T47D (cell line): ENCODE results near the gene KNOP1.

Experiments used
- DNase-seq, 2 experiments: peaks; one replicate each; pipeline versions ENCODE4 v3.0.0 to v3.0.0-alpha.2; 2011 to 2012; ENCODE audit warnings: low read depth in 1 of 2, low spot score in 1 of 2
- JUND ChIP-seq: IDR thresholded peaks from 2 replicates; pipeline ENCODE4 v1.6.1; 2012; ENCODE audit warnings: low read depth
- in situ Hi-C: cut with HindIII; loops from 2 replicates; pipeline ENCODE4 v1.10.0; 2016; ENCODE audit warnings: low sequenced_read_pairs, low pct_unique_long_range_greater_than_20kb

KNOP1 gene

DNA sequence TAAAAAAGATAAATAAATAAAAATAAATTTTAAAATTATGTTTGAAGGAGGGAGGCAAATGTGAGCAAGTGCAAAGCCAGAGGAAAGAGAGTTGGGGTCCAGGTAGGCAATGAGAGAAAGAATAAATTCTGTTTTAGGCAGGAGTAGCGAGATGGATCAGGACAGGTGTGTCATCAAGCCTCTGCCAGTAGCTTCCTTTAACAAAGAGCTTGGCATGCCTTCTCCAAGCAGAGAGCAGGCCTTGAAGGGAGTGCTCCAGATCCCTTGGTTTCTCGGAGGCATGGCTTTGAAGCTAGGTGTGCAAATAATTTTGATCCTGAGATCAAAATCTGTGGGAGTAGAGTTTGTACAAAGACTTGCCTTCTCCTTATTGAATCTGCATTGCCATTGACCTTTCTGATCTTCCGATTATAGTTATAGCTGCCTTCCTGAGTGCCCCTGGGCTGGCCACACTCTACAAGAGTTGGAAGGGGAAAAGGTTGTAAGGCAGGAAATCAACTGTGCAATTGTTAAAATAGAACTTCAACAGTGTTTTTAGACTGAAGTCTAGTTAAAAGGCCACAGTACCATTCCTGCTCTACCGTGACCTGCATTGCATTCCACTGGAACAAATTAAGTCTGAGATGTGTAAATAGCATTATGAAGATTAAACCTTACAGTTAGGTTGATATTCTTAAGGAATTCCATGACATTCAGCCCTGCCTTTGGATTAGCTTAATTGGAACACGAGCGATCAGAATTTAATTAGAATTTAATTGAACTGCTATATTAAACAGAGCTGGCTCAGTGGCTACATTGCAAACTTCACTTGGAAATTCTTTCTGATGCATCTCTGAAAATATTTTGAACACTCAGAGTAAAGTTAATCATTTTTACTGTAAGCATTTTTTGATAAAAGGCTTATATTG lies 33.7 kb upstream of the KNOP1 start:
- DNase-seq: peak in 1 of 2 experiments; percentile 21
- in situ Hi-C loops: no loop called here
- TF ChIP-seq JUND: no peak

DNA sequence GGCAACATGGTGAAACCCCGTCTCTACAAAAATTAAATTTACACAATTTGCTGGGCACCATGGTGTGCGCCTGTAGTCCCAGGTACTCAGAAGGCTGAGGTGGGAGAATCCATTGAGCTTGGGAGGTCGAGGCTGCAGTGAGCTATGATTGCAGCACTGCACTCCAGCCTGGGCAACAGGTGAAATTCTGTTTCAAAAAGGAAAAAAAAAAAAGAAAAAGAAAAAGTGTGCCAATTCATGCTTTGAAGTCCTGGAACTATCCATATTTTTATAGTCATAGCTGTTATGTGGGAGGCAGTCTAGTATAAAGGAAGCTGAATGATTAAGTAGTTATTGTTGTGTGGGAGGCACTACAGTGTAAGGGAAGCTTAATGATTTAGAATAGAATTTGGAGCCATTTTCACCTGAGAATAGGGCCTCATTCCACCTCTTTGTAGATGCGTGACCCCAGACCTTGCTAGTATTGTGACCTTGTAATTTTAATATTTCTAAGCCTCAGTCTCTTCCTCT lies 31.6 kb upstream of the KNOP1 start:
- in situ Hi-C loops: no loop called here
- TF ChIP-seq JUND: no peak
- DNase-seq: no peak

DNA sequence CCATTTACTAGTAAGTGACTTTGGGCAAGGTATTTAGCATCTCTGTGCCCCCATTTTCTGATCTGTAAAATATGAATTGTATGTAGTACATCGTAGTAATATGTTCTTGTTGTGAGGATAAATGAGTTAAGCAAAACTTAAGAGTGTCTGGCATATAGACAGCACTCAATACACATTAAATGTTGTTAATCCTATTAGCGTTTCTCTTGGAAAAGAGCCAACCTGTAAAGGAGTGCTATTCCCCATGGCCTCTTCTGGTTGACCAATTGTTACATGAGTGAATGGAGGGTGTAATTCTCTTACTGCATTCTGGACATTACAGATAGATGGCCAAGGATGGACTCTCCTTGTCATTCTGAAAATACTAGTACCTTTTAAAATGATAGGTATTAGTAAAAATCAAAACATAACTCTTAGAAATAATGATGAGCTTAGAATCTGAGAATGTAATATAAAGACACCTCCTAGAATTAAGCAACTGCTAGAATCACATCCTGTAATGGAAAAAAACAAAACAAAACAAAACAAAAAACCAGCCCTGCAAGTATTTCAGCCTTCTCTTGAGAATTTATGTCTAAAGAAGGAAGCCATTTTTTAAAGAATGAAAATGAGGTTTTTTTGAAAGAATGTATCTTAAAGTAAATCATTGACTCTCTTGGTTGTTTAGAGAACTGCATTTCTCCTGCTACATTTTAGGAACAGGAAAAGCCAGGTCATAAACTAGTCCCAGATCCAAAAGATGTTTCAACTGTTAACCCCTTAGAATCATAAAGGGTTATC lies 30.6 kb upstream of the KNOP1 start:
- no peak for TF ChIP-seq JUND
- in situ Hi-C loops: no loop called here
- DNase-seq: peak in 1 of 2 experiments; percentile 17

DNA sequence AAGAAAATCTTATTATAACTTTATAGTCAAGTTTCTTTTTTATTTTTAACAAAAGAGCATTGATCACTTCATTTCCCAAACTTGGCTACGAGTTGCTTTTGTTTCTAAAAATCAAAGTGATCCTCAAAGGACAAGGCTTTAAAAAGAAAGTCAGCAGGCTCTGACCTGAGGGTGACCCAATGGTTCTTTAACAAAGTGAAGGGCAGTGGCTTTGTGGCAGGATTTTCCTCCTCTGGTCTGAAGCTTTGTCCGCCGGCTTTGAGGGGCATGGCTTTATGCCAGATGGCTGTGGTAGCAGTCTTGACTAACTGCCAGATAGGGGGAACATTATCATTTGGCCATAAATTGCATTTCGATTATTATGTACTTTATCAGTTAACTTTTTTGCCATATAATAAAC lies 28.5 kb upstream of the KNOP1 start:
- in situ Hi-C loops: no loop called here
- no peak for DNase-seq
- no peak for TF ChIP-seq JUND

DNA sequence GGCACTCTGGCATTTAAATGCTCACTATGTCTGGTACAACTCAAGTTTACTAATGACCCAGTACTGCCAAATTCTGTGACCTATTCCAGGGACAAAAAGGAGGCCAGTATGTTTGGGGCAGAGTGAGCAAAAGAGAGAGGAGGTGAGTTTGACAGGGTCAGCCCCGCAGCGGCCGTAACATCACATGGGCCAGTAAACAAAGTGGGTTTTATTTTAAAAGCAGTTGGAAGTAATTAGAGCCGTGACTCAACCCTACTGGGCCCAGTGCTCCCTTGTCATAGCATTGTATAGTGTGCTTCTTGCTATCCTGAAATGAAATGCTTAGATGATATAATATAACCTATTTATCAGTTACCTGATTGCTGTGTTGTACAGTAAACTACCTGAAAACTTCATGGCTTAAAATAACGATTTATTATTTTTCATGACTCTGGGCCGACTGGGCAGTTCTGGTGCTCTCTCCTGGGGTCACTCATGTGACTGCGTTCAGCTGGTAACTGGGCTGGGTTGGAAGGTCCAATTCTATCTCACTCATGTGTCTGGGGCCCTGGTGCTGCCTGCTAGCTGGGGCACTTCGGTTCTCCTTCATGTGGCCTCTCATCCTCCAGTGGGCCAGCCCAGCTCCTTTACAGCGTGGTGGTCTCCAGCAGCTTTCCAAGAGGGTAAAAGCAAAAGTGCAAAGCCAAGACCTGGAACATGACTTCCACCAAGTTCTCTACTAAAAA lies 27.4 kb upstream of the KNOP1 start:
- TF ChIP-seq JUND: no peak
- in situ Hi-C loops: no loop called here

DNA sequence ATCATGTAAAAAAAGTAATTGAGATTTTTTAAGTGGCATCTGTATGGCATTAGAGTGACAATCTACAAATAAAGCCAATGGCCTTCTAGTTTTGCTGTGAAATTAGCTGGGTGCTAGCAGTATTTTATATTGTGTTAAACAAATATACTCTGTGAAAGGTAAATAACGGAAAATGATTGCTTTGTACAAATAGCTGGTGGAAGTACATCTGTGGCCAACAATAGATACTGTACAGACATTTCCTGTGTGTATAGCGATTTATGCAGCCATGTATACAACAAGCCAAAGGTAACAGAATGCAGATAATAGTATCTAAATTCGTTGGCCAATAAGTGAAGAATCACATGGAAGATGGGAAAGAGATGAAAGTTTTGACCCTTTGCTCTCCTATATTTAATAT lies 26.6 kb upstream of the KNOP1 start:
- no peak for TF ChIP-seq JUND
- DNase-seq: no peak
- in situ Hi-C loops: no loop called here

More for the DNA sequence above, 27.4 kb upstream of the KNOP1 start:
- DNase-seq: no peak

DNA sequence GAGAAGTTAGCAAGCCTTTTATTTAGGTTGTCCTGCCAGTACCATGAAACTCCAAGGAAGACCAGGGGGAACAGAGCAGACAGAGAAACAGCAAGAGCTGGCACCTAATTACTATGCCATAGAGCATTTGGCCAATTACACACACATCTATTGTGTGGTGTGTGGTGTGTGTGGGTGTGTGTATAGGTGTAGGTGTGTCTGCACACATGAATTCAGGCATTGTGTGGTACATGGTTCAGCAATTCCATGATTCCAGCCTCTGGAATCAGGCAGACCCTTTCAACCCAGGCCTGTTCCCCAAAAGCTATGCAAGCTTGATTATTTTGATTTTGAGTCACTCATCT lies 25.8 kb upstream of the KNOP1 start:
- no peak for DNase-seq
- in situ Hi-C loops: no loop called here
- no peak for TF ChIP-seq JUND

DNA sequence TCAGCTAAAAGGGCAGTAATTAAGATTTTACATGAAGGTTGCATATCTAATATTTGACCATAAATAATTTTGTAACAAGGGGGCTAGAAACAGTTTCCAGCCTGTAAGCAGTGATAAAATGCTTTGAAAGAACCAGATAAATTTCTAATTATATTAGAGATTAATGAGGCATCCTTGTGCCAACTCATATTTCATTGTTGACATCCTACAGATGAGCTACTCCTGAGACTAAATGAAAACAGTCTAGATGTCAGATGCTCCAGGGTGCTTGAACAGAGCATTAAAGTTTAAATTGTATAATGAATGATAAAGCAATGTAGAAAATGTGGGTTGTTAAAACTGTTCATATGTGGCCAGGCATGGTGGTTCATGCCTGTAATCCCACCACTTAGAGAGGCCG lies 23.3 kb upstream of the KNOP1 start:
- in situ Hi-C loops: no loop called here
- no peak for DNase-seq
- no peak for TF ChIP-seq JUND

DNA sequence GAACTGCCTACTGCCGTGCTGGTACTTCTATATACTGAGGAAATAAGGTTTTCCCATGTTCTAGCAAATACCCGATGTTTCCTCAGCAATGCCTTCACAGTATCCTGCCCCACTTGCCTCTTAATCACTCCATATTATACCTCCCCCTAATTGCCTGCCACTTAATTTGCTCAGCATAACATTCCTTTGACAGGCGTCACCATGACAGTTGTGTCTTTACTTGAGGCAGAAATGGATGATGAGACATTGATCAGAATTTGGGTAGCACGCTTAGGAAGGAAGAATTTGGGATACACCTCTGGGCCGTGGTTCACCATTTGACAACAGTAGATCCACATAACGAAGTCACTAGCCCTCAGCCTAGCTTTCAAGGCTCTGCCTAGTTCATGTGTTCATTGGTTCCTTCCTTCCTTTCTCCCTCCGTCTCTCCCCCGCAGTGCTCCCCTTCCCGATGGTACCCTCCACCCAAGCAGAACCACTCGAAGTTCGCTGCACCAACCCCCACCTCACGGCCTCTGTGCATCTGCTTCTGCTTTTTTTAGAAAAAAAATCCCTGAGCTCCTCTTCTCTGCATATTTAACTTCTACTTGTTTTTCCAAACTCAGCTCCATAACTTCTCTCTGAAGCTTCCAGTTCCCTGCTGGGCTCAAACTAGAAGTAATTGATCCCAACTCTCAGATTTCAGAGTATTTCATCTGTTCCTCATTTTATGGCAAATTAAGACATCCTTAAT lies 19.4 kb upstream of the KNOP1 start:
- TF ChIP-seq JUND: no peak
- in situ Hi-C loops: no loop called here
- no peak for DNase-seq

DNA sequence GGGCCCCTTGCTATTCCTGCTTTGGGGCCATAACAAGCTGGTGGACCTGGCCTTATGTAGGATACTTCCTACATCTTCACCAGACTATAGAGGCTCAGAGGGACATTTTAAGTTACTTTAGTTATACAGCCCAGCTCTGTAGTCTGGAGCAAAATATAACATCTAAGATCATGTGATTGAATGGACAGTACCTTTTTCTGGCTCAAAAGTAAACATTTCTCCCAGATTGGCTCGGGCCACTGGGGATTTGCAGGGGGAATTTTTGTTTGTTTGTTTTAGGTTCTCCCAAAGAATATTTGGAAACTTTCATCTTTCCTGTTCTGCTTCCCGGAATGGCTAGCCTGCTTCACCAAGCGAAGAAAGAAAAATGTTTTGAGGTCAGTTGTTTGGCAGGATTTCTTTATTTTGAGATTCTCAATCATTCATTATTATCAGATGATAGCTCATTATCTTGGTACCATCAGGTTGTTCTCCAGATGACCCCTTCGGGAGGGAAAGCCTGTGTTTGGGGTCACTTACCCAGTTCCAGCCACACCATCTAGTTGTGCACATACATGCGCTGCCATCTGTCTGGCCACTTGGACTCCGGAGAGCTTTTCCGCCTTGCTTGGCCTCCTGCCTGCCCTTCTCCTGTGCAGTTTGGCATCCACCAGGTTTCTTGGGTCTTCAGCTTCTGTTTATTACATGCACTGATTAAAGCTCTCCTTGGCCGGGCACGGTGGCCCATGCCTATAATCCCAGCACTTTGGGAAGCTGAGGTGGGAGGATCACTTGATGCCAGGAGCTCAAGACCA lies 17.2 kb upstream of the KNOP1 start:
- in situ Hi-C loops: no loop called here
- DNase-seq: no peak
- TF ChIP-seq JUND: no peak

DNA sequence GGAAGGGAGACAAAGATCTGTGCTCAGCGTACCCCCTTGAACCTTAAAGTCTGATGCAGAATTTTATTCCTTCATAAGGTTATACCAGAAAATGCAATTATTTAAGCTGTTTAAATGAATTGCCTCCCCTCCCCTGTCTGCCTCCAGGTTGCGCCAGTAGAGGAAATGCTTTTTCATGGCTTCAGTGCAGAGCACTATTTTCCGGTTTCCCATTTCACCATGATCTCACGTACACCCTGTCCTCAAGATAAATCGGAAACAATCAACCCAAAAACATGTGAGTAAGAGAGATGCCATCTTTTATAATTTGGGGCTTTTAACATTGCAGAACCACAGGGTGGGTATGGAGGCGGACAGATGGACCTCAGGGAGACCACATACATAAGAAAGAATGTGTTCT lies 15.5 kb upstream of the KNOP1 start:
- no peak for DNase-seq
- in situ Hi-C loops: no loop called here
- no peak for TF ChIP-seq JUND
